Activated CD4-positive, alpha-beta memory T cell treated with anti-CD3 and anti-CD28 coated beads, Interleukin-2, amount 10 ng/mL, durations not matched to agents 7 days and 5 days (primary cell): ENCODE data around the gene CNN1. TPM values are rescaled to one million over a fixed set of nuclear protein-coding genes. Genes with fewer than 3 reads are reported as not detected.
A peak's percentile ranks its signal among the peaks of the same experiment; 100 is the strongest.
"Not testable (repeated sequence)": the region's sequence is repeated elsewhere in the genome, so short reads cannot be mapped to it uniquely, and the experiment has no call there.

Experiments
- CTCF ChIA-PET: fragments of 350-600 bp; sonication (Branson Sonifier 250); formaldehyde crosslinking; loops from one replicate; lab custom pipeline; 2021; ENCODE audit warnings: antibody characterized with exemption, inconsistent platforms; lab: Charles Lee
- POLR2A ChIA-PET: fragments of 350-600 bp; sonication (Branson Sonifier 250); formaldehyde crosslinking; loops from one replicate; lab custom pipeline; 2021; ENCODE audit warnings: antibody characterized with exemption; lab: Charles Lee
- DNase-seq: peaks from one replicate; pipeline ENCODE4 v3.0.0-alpha.2; 2020
- H3K27ac Mint-ChIP-seq: one replicate; pipeline ENCODE4 v1.8.0; 2021; ENCODE audit warnings: mild to moderate bottlenecking, mixed read lengths
- H3K27me3 Mint-ChIP-seq: one replicate; pipeline ENCODE4 v1.8.0; 2021; ENCODE audit warnings: mixed read lengths
- H3K36me3 Mint-ChIP-seq: one replicate; pipeline ENCODE4 v1.8.0; 2021; ENCODE audit warnings: low read depth, mixed read lengths
- H3K4me1 Mint-ChIP-seq: one replicate; pipeline ENCODE4 v1.8.0; 2021; ENCODE audit warnings: mixed read lengths
- H3K4me3 Mint-ChIP-seq: one replicate; pipeline ENCODE4 v1.8.0; 2021; ENCODE audit warnings: mild to moderate bottlenecking, mixed read lengths
- H3K9me3 Mint-ChIP-seq: one replicate; pipeline ENCODE4 v1.8.0; 2021; ENCODE audit warnings: mixed read lengths
- total RNA-seq, 2 experiments: library from RNA; stranded (reverse); gene quantifications; one replicate each; pipeline ENCODE4 v1.2.3, GENCODE V29; 2021

Gene CNN1
- total RNA-seq, 2 experiments from 2014 or later = not detected

DNA sequence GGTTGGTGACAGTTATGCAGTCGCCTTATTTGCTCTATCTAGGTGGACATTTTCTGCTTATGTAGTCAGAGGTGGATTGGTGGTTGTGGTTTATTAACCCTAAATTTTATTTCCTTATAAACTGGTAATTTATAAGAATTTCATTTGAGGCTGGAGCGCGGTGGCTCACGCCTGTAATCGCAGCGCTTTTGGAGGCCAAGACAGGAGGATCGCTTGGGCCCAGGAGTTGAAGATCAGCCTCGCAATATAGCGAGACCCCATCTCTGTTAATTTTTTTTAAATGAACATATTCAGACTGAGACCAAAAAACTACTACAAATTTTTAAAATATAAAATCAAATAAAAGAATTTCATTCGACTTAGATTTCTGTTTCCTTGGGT lies 59.4 kb downstream of the CNN1 start:
- CTCF ChIA-PET = interaction anchor here (0.8 kb wide), 1 partner anchor 116 kb away, joined by 3 read pairs; no protein-coding TSS in a partner anchor
- DNase-seq = no peak
- Mint-ChIP-seq H3K27me3 (no peaks in the 10 kb centered on the region), H3K9me3 (peaks cover 11% of the 10 kb centered on the region), H3K4me3 (peak overlapping the region; percentile 83), H3K36me3 (peaks cover 25% of the 10 kb centered on the region), H3K27ac (peak overlapping the region; percentile 69), H3K4me1 (peaks cover 18% of the 10 kb centered on the region)
- POLR2A ChIA-PET = interaction anchor here (0.6 to 1.5 kb wide), 8 partner anchors 8 to 169 kb away, joined by 3 to 6 read pairs (median 4); partner anchors contain the start of genes ECSIT, ELOF1 and ZNF441

DNA sequence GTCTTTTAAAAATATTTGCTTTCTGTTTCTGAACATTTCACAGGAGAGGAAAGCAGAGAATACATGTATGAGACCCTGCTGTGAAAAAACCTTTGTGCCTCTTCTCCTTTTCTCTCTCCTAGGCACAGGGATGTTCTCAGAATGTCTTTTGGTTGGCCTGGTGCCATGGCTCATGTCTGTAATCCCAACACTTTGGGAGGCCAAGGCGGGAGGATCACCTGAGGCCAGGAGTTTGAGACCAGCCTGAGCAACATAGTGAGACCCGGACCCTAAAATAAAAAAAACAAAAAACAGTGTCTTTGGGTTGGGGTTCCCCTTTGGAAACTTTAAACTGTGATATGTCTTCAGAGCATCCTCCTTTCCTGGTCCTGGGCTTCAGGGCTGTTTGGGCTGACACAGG lies 60.1 kb downstream of the CNN1 start:
- H3K9me3 Mint-ChIP-seq = peaks cover 11% of the 10 kb centered on the region
- DNase-seq = no peak
- H3K4me3 Mint-ChIP-seq = peak overlapping the region; percentile 33
- H3K4me1 Mint-ChIP-seq = peaks cover 18% of the 10 kb centered on the region
- POLR2A ChIA-PET = no interaction called here
- no peak overlapping the region for H3K27ac Mint-ChIP-seq
- CTCF ChIA-PET = no interaction called here
- peaks cover 28% of the 10 kb centered on the region for H3K36me3 Mint-ChIP-seq
- no peaks in the 10 kb centered on the region for H3K27me3 Mint-ChIP-seq

DNA sequence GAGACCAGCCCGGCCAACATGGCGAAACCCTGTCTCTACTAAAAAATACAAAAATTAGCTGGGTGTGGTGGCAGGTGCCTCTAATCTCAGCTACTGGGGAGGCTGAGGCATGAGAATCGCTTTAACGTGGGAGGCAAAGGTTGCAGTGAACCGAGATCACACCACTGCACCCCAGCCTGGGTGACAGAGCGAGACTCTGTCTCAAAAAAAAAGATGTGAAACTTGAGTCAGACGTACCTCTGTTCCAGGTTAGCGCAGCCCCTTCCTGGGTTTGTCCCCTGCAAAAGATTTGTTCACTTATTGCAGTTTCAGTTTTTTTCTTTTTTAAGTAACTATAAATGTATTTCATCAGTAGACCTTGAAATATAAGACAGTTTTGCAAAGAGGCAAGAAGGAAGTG lies 61.1 kb downstream of the CNN1 start:
- H3K27me3 Mint-ChIP-seq, H3K4me3 Mint-ChIP-seq, CTCF ChIA-PET, H3K27ac Mint-ChIP-seq, DNase-seq, POLR2A ChIA-PET: not testable (repeated sequence)
- Mint-ChIP-seq H3K9me3 (peaks cover 15% of the 10 kb centered on the region), H3K4me1 (peaks cover 18% of the 10 kb centered on the region), H3K36me3 (peaks cover 38% of the 10 kb centered on the region)

Other genes starting within 250 kb of the CNN1 start
- gene TSPAN16, start 242.7 kb upstream of the CNN1 start, total RNA-seq = not detected
- 1 to 10 TPM; 8.3 to 8.4 TPM for gene RAB3D, start 199.2 kb upstream of the CNN1 start, total RNA-seq
- 10 to 100 TPM; 32.6 to 35.1 TPM for gene TMEM205, start 192.6 kb upstream of the CNN1 start, total RNA-seq
- gene CCDC159, start 192.3 kb upstream of the CNN1 start, total RNA-seq = 10 to 100 TPM; 24.0 to 24.7 TPM
- gene PLPPR2, start 183.4 kb upstream of the CNN1 start, total RNA-seq = 1 to 10 TPM; 2.0 to 2.6 TPM
- gene SWSAP1, start 164.2 kb upstream of the CNN1 start, total RNA-seq = 1 to 10 TPM; 2.6 to 2.9 TPM
- 10 to 100 TPM; 10.0 to 10.2 TPM for gene EPOR, start 154.5 kb upstream of the CNN1 start, total RNA-seq
- gene RGL3, start 119.5 kb upstream of the CNN1 start, total RNA-seq = not detected
- gene ODAD3, start 103.7 kb upstream of the CNN1 start, total RNA-seq = not detected
- 100 to 1,000 TPM; 315 to 318 TPM for gene PRKCSH, start 103.2 kb upstream of the CNN1 start, total RNA-seq
- gene ELAVL3, start 57.8 kb upstream of the CNN1 start, total RNA-seq = not detected
- gene ZNF653, start 33.0 kb upstream of the CNN1 start, total RNA-seq = 10 to 100 TPM; 15.6 to 16.5 TPM
- gene ECSIT, start 9.7 kb upstream of the CNN1 start, total RNA-seq = 10 to 100 TPM; 24.8 to 26.8 TPM
- gene ELOF1, start 20.4 kb downstream of the CNN1 start, total RNA-seq = 10 to 100 TPM; 49.7 to 50.2 TPM
- gene ACP5, start 38.8 kb downstream of the CNN1 start, total RNA-seq = 10 to 100 TPM; 21.3 to 21.4 TPM
- 1 to 10 TPM; 6.1 to 6.7 TPM for gene ZNF627, start 58.6 kb downstream of the CNN1 start, total RNA-seq
- gene ZNF823, start 200.1 kb downstream of the CNN1 start, total RNA-seq = 1 to 10 TPM; 4.0 to 4.9 TPM
- gene ZNF441, start 228.1 kb downstream of the CNN1 start, total RNA-seq = 1 to 10 TPM; 8.3 to 8.9 TPM